Stimulated activated effector memory CD8-positive, alpha-beta T cell treated with anti-CD3 and anti-CD28 coated beads, Interleukin-12 subunit alpha, Interleukin-12 subunit beta, amount 100 ng/mL, for 72 hours (primary cell): ENCODE results near the gene KCNAB1.
A peak's percentile ranks its signal among the peaks of the same experiment; 100 is the strongest.

Experiments used
- ATAC-seq: fragments of 150-1000 bp; cut with Tn5 transposase; 2 replicates; pipeline ENCODE4 v1.10.0; 2021
- DNase-seq, 2 donors: peaks; one replicate each; pipeline ENCODE4 v3.0.0; 2021 to 2022; ENCODE audit warnings: low spot score in 2 of 2
- H3K27ac Mint-ChIP-seq: one replicate; pipeline ENCODE4 v1.8.0; 2022; ENCODE audit warnings: mild to moderate bottlenecking, mixed read lengths
- H3K36me3 Mint-ChIP-seq: one replicate; pipeline ENCODE4 v1.8.0; 2022; ENCODE audit warnings: mild to moderate bottlenecking, mixed read lengths
- H3K4me1 Mint-ChIP-seq: one replicate; pipeline ENCODE4 v1.8.0; 2022; ENCODE audit warnings: mixed read lengths
- H3K4me3 Mint-ChIP-seq: one replicate; pipeline ENCODE4 v1.8.0; 2022; ENCODE audit warnings: mild to moderate bottlenecking, mixed read lengths
- H3K9me3 Mint-ChIP-seq: one replicate; pipeline ENCODE4 v1.8.0; 2022; ENCODE audit warnings: mixed read lengths

The KCNAB1 gene

GRCh38 chr3:156445117-156446090 lies 325.0 kb downstream of the KCNAB1 start:
- DNase-seq (no peak), ATAC-seq (no peak)
- no peaks in the 10 kb centered on the region for H3K4me1 Mint-ChIP-seq
- no peak overlapping the region for H3K27ac Mint-ChIP-seq
- no peak overlapping the region for H3K4me3 Mint-ChIP-seq
- no peaks in the 10 kb centered on the region for H3K9me3 Mint-ChIP-seq
- H3K36me3 Mint-ChIP-seq, result no peaks in the 10 kb centered on the region

- DNase-seq, result no peak
- Mint-ChIP-seq H3K9me3 (no peaks in the 10 kb centered on the region), H3K4me1 (no peaks in the 10 kb centered on the region), H3K4me3 (no peak overlapping the region), H3K27ac (no peak overlapping the region), H3K36me3 (no peaks in the 10 kb centered on the region)
- ATAC-seq, result peak; percentile 65
Measured at GRCh38 chr3:156448300-156448699, 327.9 kb downstream of the KCNAB1 start.

GRCh38 chr3:156449710-156450574 lies 329.6 kb downstream of the KCNAB1 start:
- DNase-seq, result no peak
- H3K27ac Mint-ChIP-seq, result no peak overlapping the region
- no peaks in the 10 kb centered on the region for H3K9me3 Mint-ChIP-seq
- H3K36me3 Mint-ChIP-seq, result no peaks in the 10 kb centered on the region
- ATAC-seq, result peak; percentile 51
- H3K4me1 Mint-ChIP-seq, result no peaks in the 10 kb centered on the region
- no peak overlapping the region for H3K4me3 Mint-ChIP-seq

GRCh38 chr3:156455839-156456238 lies 335.5 kb downstream of the KCNAB1 start:
- Mint-ChIP-seq H3K4me3 (no peak overlapping the region), H3K4me1 (no peaks in the 10 kb centered on the region), H3K9me3 (no peaks in the 10 kb centered on the region), H3K27ac (no peak overlapping the region), H3K36me3 (no peaks in the 10 kb centered on the region)
- ATAC-seq (no peak), DNase-seq (no peak)

- Mint-ChIP-seq H3K9me3 (no peaks in the 10 kb centered on the region), H3K4me1 (no peaks in the 10 kb centered on the region), H3K36me3 (no peaks in the 10 kb centered on the region), H3K27ac (no peak overlapping the region), H3K4me3 (no peak overlapping the region)
- ATAC-seq (no peak), DNase-seq (no peak)
Measured at GRCh38 chr3:156456771-156457224, 336.4 kb downstream of the KCNAB1 start.

GRCh38 chr3:156459434-156459833 lies 339.1 kb downstream of the KCNAB1 start:
- no peaks in the 10 kb centered on the region for H3K36me3 Mint-ChIP-seq
- H3K27ac Mint-ChIP-seq, result no peak overlapping the region
- no peak overlapping the region for H3K4me3 Mint-ChIP-seq
- H3K9me3 Mint-ChIP-seq, result no peaks in the 10 kb centered on the region
- ATAC-seq (no peak), DNase-seq (no peak)
- no peaks in the 10 kb centered on the region for H3K4me1 Mint-ChIP-seq

- no peak overlapping the region for H3K27ac Mint-ChIP-seq
- no peaks in the 10 kb centered on the region for H3K4me1 Mint-ChIP-seq
- DNase-seq, result no peak
- H3K36me3 Mint-ChIP-seq, result no peaks in the 10 kb centered on the region
- no peak overlapping the region for H3K4me3 Mint-ChIP-seq
- no peak for ATAC-seq
- H3K9me3 Mint-ChIP-seq, result no peaks in the 10 kb centered on the region
Measured at GRCh38 chr3:156460206-156460611, 339.8 kb downstream of the KCNAB1 start.

- DNase-seq (no peak), ATAC-seq (no peak)
- Mint-ChIP-seq H3K36me3 (no peaks in the 10 kb centered on the region), H3K9me3 (no peaks in the 10 kb centered on the region), H3K27ac (no peak overlapping the region), H3K4me3 (no peak overlapping the region), H3K4me1 (no peaks in the 10 kb centered on the region)
Measured at GRCh38 chr3:156461889-156462288, 341.5 kb downstream of the KCNAB1 start.

- no peaks in the 10 kb centered on the region for H3K9me3 Mint-ChIP-seq
- H3K4me3 Mint-ChIP-seq, result no peak overlapping the region
- ATAC-seq (no peak), DNase-seq (no peak)
- no peak overlapping the region for H3K27ac Mint-ChIP-seq
- no peaks in the 10 kb centered on the region for H3K36me3 Mint-ChIP-seq
- no peaks in the 10 kb centered on the region for H3K4me1 Mint-ChIP-seq
Measured at GRCh38 chr3:156463123-156463522, 342.7 kb downstream of the KCNAB1 start.

- Mint-ChIP-seq H3K4me1 (no peaks in the 10 kb centered on the region), H3K36me3 (no peaks in the 10 kb centered on the region), H3K4me3 (no peak overlapping the region), H3K9me3 (no peaks in the 10 kb centered on the region), H3K27ac (no peak overlapping the region)
- DNase-seq, result no peak
- no peak for ATAC-seq
Measured at GRCh38 chr3:156465194-156465593, 344.8 kb downstream of the KCNAB1 start.

GRCh38 chr3:156469456-156469855 lies 349.1 kb downstream of the KCNAB1 start:
- H3K36me3 Mint-ChIP-seq, result no peaks in the 10 kb centered on the region
- H3K4me3 Mint-ChIP-seq, result no peak overlapping the region
- no peak for ATAC-seq
- no peaks in the 10 kb centered on the region for H3K9me3 Mint-ChIP-seq
- no peaks in the 10 kb centered on the region for H3K4me1 Mint-ChIP-seq
- DNase-seq, result no peak
- no peak overlapping the region for H3K27ac Mint-ChIP-seq

- Mint-ChIP-seq H3K4me1 (no peaks in the 10 kb centered on the region), H3K9me3 (no peaks in the 10 kb centered on the region), H3K4me3 (no peak overlapping the region), H3K27ac (no peak overlapping the region), H3K36me3 (no peaks in the 10 kb centered on the region)
- no peak for DNase-seq
- no peak for ATAC-seq
Measured at GRCh38 chr3:156471431-156471830, 351.1 kb downstream of the KCNAB1 start.

GRCh38 chr3:156472150-156472549 lies 351.8 kb downstream of the KCNAB1 start:
- Mint-ChIP-seq H3K36me3 (no peaks in the 10 kb centered on the region), H3K4me1 (no peaks in the 10 kb centered on the region), H3K27ac (no peak overlapping the region), H3K9me3 (no peaks in the 10 kb centered on the region), H3K4me3 (no peak overlapping the region)
- DNase-seq, result no peak
- no peak for ATAC-seq

- no peak for DNase-seq
- ATAC-seq, result no peak
- H3K27ac Mint-ChIP-seq, result no peak overlapping the region
- H3K4me3 Mint-ChIP-seq, result no peak overlapping the region
- no peaks in the 10 kb centered on the region for H3K4me1 Mint-ChIP-seq
- H3K9me3 Mint-ChIP-seq, result no peaks in the 10 kb centered on the region
- no peaks in the 10 kb centered on the region for H3K36me3 Mint-ChIP-seq
Measured at GRCh38 chr3:156472684-156473083, 352.3 kb downstream of the KCNAB1 start.

GRCh38 chr3:156473341-156473740 lies 353.0 kb downstream of the KCNAB1 start:
- H3K36me3 Mint-ChIP-seq, result no peaks in the 10 kb centered on the region
- H3K9me3 Mint-ChIP-seq, result no peaks in the 10 kb centered on the region
- H3K27ac Mint-ChIP-seq, result no peak overlapping the region
- H3K4me1 Mint-ChIP-seq, result no peaks in the 10 kb centered on the region
- DNase-seq (no peak), ATAC-seq (no peak)
- no peak overlapping the region for H3K4me3 Mint-ChIP-seq
